GM19468 (cell line): ENCODE measurements around the gene GRIK3.

Source experiments
- ATAC-seq: cut with Tn5 transposase; IDR thresholded peaks from one replicate; pipeline ENCODE4 v1.9.1; 2021; ENCODE audit warnings: mild to moderate bottlenecking, moderate library complexity, moderate number of reproducible peaks; ENCODE audit not compliant: unreplicated experiment; ENCODE audit errors: extremely low read depth

Gene GRIK3

GRCh38 chr1:36884029-36884701 is 150.2 kb downstream of the GRIK3 start:
- ATAC-seq: no peak

GRCh38 chr1:36883315-36883949 is 150.9 kb downstream of the GRIK3 start:
- ATAC-seq: no peak

GRCh38 chr1:36882536-36883285 is 151.6 kb downstream of the GRIK3 start:
- ATAC-seq: no peak

GRCh38 chr1:36881541-36881940 is 152.8 kb downstream of the GRIK3 start:
- ATAC-seq: no peak

- ATAC-seq: no peak
Measured at GRCh38 chr1:36881068-36881405, 153.3 kb downstream of the GRIK3 start.

GRCh38 chr1:36880155-36881067 is 153.9 kb downstream of the GRIK3 start:
- ATAC-seq: no peak

GRCh38 chr1:36879613-36880012 is 154.7 kb downstream of the GRIK3 start:
- no peak for ATAC-seq

- no peak for ATAC-seq
Measured at GRCh38 chr1:36876990-36877389, 157.3 kb downstream of the GRIK3 start.

GRCh38 chr1:36874271-36875060 is 159.8 kb downstream of the GRIK3 start:
- no peak for ATAC-seq

GRCh38 chr1:36872858-36873257 is 161.5 kb downstream of the GRIK3 start:
- ATAC-seq: no peak

GRCh38 chr1:36872126-36872754 is 162.1 kb downstream of the GRIK3 start:
- ATAC-seq: no peak

- ATAC-seq: no peak
Measured at GRCh38 chr1:36871146-36871971, 163.0 kb downstream of the GRIK3 start.

- ATAC-seq: no peak
Measured at GRCh38 chr1:36869826-36870225, 164.5 kb downstream of the GRIK3 start.

- ATAC-seq: no peak
Measured at GRCh38 chr1:36869054-36869453, 165.3 kb downstream of the GRIK3 start.

GRCh38 chr1:36867575-36867974 is 166.7 kb downstream of the GRIK3 start:
- no peak for ATAC-seq

- ATAC-seq: no peak
Measured at GRCh38 chr1:36866169-36866814, 168.0 kb downstream of the GRIK3 start.

- no peak for ATAC-seq
Measured at GRCh38 chr1:36865602-36865900, 168.8 kb downstream of the GRIK3 start.
